Stimulated activated naive B cell treated with anti-CD40 and anti-IgM and Interleukin-4, amounts not matched to agents 10 μg/mL and 1 μg/mL and 100 μg/mL, for 72 hours (primary cell): ENCODE data around the gene GPSM3.
"Not testable (repeated sequence)": the region's sequence is repeated elsewhere in the genome, so short reads cannot be mapped to it uniquely, and the experiment has no call there.

Experiments
- ATAC-seq, 2 donors: fragments of 150-1000 bp; cut with Tn5 transposase; replicated peaks; 2 replicates each; pipeline ENCODE4 v1.10.0; 2021; ENCODE audit warnings: moderate library complexity in 1 of 2
- DNase-seq: peaks from one replicate; pipeline ENCODE4 v3.0.0; 2021
- H3K27ac Mint-ChIP-seq: one replicate; pipeline ENCODE4 v1.8.0; 2022; ENCODE audit warnings: mild to moderate bottlenecking, mixed read lengths
- H3K27me3 Mint-ChIP-seq, 2 donors: one replicate each; pipeline ENCODE4 v1.8.0; 2022; ENCODE audit warnings: mixed read lengths in 2 of 2
- H3K36me3 Mint-ChIP-seq, 2 donors: one replicate each; pipeline ENCODE4 v1.8.0; 2022; ENCODE audit warnings: mixed read lengths in 2 of 2, mild to moderate bottlenecking in 1 of 2
- H3K4me1 Mint-ChIP-seq, 2 donors: one replicate each; pipeline ENCODE4 v1.8.0; 2022; ENCODE audit warnings: mixed read lengths in 2 of 2, mild to moderate bottlenecking in 1 of 2
- H3K4me3 Mint-ChIP-seq, 2 donors: one replicate each; pipeline ENCODE4 v1.8.0; 2022; ENCODE audit warnings: mild to moderate bottlenecking in 2 of 2, mixed read lengths in 2 of 2, moderate library complexity in 1 of 2
- H3K9me3 Mint-ChIP-seq, 2 donors: one replicate each; pipeline ENCODE4 v1.8.0; 2022; ENCODE audit warnings: mixed read lengths in 2 of 2, mild to moderate bottlenecking in 1 of 2

GPSM3 gene

GRCh38 chr6:32214126-32214525, 21.7 kb upstream of the GPSM3 start:
- H3K36me3 Mint-ChIP-seq, result no peaks in the 10 kb centered on the region
- H3K4me3 Mint-ChIP-seq, result no peak overlapping the region
- H3K9me3 Mint-ChIP-seq, result no peaks in the 10 kb centered on the region
- DNase-seq (no peak), ATAC-seq (peak in 1 of 2 donors; percentile 48)
- H3K4me1 Mint-ChIP-seq, result peaks cover 6 to 11% of the 10 kb centered on the region in 2 donors
- H3K27me3 Mint-ChIP-seq, result peaks cover 0 to 6% of the 10 kb centered on the region in 2 donors
- no peak overlapping the region for H3K27ac Mint-ChIP-seq

GRCh38 chr6:32213649-32214048, 21.2 kb upstream of the GPSM3 start:
- H3K4me3 Mint-ChIP-seq, result no peak overlapping the region
- H3K9me3 Mint-ChIP-seq, result no peaks in the 10 kb centered on the region
- H3K36me3 Mint-ChIP-seq, result no peaks in the 10 kb centered on the region
- DNase-seq, result no peak
- ATAC-seq, result no peak
- H3K27me3 Mint-ChIP-seq, result peaks cover 0 to 2% of the 10 kb centered on the region in 2 donors
- H3K27ac Mint-ChIP-seq, result no peak overlapping the region
- peaks cover 6 to 11% of the 10 kb centered on the region in 2 donors for H3K4me1 Mint-ChIP-seq

GRCh38 chr6:32212076-32212760, 19.8 kb upstream of the GPSM3 start:
- no peak overlapping the region for H3K4me3 Mint-ChIP-seq
- ATAC-seq (no peak), DNase-seq (no peak)
- H3K27ac Mint-ChIP-seq, result no peak overlapping the region
- peaks cover 4 to 11% of the 10 kb centered on the region in 2 donors for H3K4me1 Mint-ChIP-seq
- no peaks in the 10 kb centered on the region for H3K9me3 Mint-ChIP-seq
- no peaks in the 10 kb centered on the region for H3K27me3 Mint-ChIP-seq
- no peaks in the 10 kb centered on the region for H3K36me3 Mint-ChIP-seq

- not testable (repeated sequence) for H3K27ac Mint-ChIP-seq, H3K9me3 Mint-ChIP-seq, H3K27me3 Mint-ChIP-seq, H3K36me3 Mint-ChIP-seq, ATAC-seq, H3K4me3 Mint-ChIP-seq, DNase-seq
- peaks cover 4 to 11% of the 10 kb centered on the region in 2 donors for H3K4me1 Mint-ChIP-seq
Measured at GRCh38 chr6:32211432-32211831, 19.0 kb upstream of the GPSM3 start.

GRCh38 chr6:32210191-32210601, 17.8 kb upstream of the GPSM3 start:
- ATAC-seq, result no peak

GRCh38 chr6:32208996-32209395, 16.6 kb upstream of the GPSM3 start:
- H3K36me3 Mint-ChIP-seq, result no peaks in the 10 kb centered on the region
- no peak overlapping the region for H3K4me3 Mint-ChIP-seq
- no peak for ATAC-seq
- peaks cover 1 to 2% of the 10 kb centered on the region in 2 donors for H3K4me1 Mint-ChIP-seq
- no peaks in the 10 kb centered on the region for H3K9me3 Mint-ChIP-seq
- H3K27ac Mint-ChIP-seq, result no peak overlapping the region
- no peak for DNase-seq
- H3K27me3 Mint-ChIP-seq, result peaks cover 9 to 10% of the 10 kb centered on the region in 2 donors

More at GRCh38 chr6:32210191-32210601, 17.8 kb upstream of the GPSM3 start:
- H3K4me3 Mint-ChIP-seq, result no peak overlapping the region
- no peak for DNase-seq
- peaks cover 4 to 6% of the 10 kb centered on the region in 2 donors for H3K4me1 Mint-ChIP-seq
- no peak overlapping the region for H3K27ac Mint-ChIP-seq
- H3K27me3 Mint-ChIP-seq, result no peaks in the 10 kb centered on the region
- no peaks in the 10 kb centered on the region for H3K36me3 Mint-ChIP-seq
- H3K9me3 Mint-ChIP-seq, result no peaks in the 10 kb centered on the region

GRCh38 chr6:32204268-32204715, 11.8 kb upstream of the GPSM3 start:
- Mint-ChIP-seq H3K27ac (no peak overlapping the region), H3K9me3 (no peaks in the 10 kb centered on the region), H3K4me3 (no peak overlapping the region), H3K36me3 (no peaks in the 10 kb centered on the region), H3K4me1 (no peaks in the 10 kb centered on the region), H3K27me3 (peaks cover 9 to 11% of the 10 kb centered on the region in 2 donors)
- no peak for DNase-seq
- no peak for ATAC-seq

GRCh38 chr6:32203426-32204267, 11.2 kb upstream of the GPSM3 start:
- ATAC-seq (no peak), DNase-seq (no peak)
- Mint-ChIP-seq H3K4me3 (no peak overlapping the region), H3K36me3 (no peaks in the 10 kb centered on the region), H3K4me1 (no peaks in the 10 kb centered on the region), H3K27ac (no peak overlapping the region), H3K27me3 (peaks cover 9 to 11% of the 10 kb centered on the region in 2 donors), H3K9me3 (no peaks in the 10 kb centered on the region)

- DNase-seq (no peak), ATAC-seq (no peak)
- Mint-ChIP-seq H3K4me1 (peaks cover 2% of the 10 kb centered on the region in 2 donors), H3K27me3 (peaks cover 9 to 11% of the 10 kb centered on the region in 2 donors), H3K36me3 (no peaks in the 10 kb centered on the region), H3K4me3 (no peak overlapping the region), H3K27ac (no peak overlapping the region), H3K9me3 (no peaks in the 10 kb centered on the region)
Measured at GRCh38 chr6:32202186-32202585, 9.7 kb upstream of the GPSM3 start.

GRCh38 chr6:32200711-32201475, 8.4 kb upstream of the GPSM3 start:
- H3K4me1 Mint-ChIP-seq, result peaks cover 8 to 10% of the 10 kb centered on the region in 2 donors
- H3K36me3 Mint-ChIP-seq, result no peaks in the 10 kb centered on the region
- DNase-seq, result no peak
- no peak overlapping the region for H3K4me3 Mint-ChIP-seq
- H3K27ac Mint-ChIP-seq, result no peak overlapping the region
- no peaks in the 10 kb centered on the region for H3K9me3 Mint-ChIP-seq
- no peak for ATAC-seq
- peaks cover 9 to 11% of the 10 kb centered on the region in 2 donors for H3K27me3 Mint-ChIP-seq

GRCh38 chr6:32198866-32199265, 6.4 kb upstream of the GPSM3 start:
- ATAC-seq, result no peak
- no peak overlapping the region for H3K4me3 Mint-ChIP-seq
- H3K36me3 Mint-ChIP-seq, result no peaks in the 10 kb centered on the region
- peak overlapping the region; percentile 9 for H3K27ac Mint-ChIP-seq
- no peak for DNase-seq
- H3K4me1 Mint-ChIP-seq, result peaks cover 18 to 21% of the 10 kb centered on the region in 2 donors
- H3K9me3 Mint-ChIP-seq, result no peaks in the 10 kb centered on the region
- no peaks in the 10 kb centered on the region for H3K27me3 Mint-ChIP-seq

GRCh38 chr6:32198345-32198696, 5.9 kb upstream of the GPSM3 start:
- ATAC-seq, result no peak
- peaks cover 22 to 27% of the 10 kb centered on the region in 2 donors for H3K4me1 Mint-ChIP-seq
- no peaks in the 10 kb centered on the region for H3K27me3 Mint-ChIP-seq
- DNase-seq, result no peak
- no peak overlapping the region for H3K4me3 Mint-ChIP-seq
- no peak overlapping the region for H3K27ac Mint-ChIP-seq
- no peaks in the 10 kb centered on the region for H3K9me3 Mint-ChIP-seq
- H3K36me3 Mint-ChIP-seq, result no peaks in the 10 kb centered on the region

- peaks cover 27 to 39% of the 10 kb centered on the region in 2 donors for H3K4me1 Mint-ChIP-seq
- peak overlapping the region; percentile 99 for H3K27ac Mint-ChIP-seq
- no peaks in the 10 kb centered on the region for H3K9me3 Mint-ChIP-seq
- ATAC-seq, result no peak
- no peaks in the 10 kb centered on the region for H3K27me3 Mint-ChIP-seq
- DNase-seq, result no peak
- peak overlapping the region; percentile 94 for H3K4me3 Mint-ChIP-seq
- H3K36me3 Mint-ChIP-seq, result peaks cover 3 to 8% of the 10 kb centered on the region in 2 donors
Measured at GRCh38 chr6:32196682-32197616, 4.5 kb upstream of the GPSM3 start.
